ENCODE measurements around the gene LRRC27.

The LRRC27 gene

DNA sequence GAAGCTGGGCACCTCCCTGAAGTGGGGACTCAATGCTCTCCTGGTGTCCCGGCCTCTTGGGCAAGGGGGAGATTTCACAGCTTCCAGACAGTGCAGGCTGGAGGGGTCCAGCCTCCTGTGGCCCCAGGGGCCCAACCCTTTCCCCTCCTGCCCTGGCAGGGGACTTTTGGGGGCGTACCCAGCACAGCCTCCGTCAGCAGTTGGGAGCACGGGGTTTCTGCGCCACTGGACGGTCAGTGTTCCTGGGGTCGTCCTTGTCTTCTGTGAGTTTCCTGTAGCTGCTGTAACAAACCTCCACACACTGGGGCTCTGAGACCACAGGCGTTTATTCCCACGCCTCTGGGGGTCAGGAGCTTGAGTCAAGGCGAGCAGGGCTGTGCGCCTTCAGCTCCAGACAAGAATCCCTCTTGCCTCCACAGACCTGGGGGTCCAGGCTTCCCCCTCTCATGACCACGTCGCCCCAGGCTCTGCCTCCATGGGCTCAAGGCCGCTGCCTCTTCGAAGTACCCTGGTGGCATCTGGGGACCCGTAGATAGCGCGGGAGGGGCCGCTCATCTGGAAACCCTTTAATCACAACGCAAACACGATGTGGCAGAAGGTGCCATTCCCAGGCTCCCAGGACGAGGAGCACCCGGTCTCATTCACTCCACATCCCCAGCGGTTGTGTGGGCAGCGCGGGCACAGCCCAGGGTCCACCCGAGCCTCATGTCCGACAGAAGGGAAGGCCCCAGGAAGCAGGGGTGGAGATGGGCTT, 79.0 kb downstream of the LRRC27 start:
- TF ChIP-seq, protein P1, sequence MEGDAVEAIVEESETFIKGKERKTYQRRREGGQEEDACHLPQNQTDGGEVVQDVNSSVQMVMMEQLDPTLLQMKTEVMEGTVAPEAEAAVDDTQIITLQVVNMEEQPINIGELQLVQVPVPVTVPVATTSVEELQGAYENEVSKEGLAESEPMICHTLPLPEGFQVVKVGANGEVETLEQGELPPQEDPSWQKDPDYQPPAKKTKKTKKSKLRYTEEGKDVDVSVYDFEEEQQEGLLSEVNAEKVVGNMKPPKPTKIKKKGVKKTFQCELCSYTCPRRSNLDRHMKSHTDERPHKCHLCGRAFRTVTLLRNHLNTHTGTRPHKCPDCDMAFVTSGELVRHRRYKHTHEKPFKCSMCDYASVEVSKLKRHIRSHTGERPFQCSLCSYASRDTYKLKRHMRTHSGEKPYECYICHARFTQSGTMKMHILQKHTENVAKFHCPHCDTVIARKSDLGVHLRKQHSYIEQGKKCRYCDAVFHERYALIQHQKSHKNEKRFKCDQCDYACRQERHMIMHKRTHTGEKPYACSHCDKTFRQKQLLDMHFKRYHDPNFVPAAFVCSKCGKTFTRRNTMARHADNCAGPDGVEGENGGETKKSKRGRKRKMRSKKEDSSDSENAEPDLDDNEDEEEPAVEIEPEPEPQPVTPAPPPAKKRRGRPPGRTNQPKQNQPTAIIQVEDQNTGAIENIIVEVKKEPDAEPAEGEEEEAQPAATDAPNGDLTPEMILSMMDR (IDR thresholded peaks at IDR 0.05) = no peak

DNA sequence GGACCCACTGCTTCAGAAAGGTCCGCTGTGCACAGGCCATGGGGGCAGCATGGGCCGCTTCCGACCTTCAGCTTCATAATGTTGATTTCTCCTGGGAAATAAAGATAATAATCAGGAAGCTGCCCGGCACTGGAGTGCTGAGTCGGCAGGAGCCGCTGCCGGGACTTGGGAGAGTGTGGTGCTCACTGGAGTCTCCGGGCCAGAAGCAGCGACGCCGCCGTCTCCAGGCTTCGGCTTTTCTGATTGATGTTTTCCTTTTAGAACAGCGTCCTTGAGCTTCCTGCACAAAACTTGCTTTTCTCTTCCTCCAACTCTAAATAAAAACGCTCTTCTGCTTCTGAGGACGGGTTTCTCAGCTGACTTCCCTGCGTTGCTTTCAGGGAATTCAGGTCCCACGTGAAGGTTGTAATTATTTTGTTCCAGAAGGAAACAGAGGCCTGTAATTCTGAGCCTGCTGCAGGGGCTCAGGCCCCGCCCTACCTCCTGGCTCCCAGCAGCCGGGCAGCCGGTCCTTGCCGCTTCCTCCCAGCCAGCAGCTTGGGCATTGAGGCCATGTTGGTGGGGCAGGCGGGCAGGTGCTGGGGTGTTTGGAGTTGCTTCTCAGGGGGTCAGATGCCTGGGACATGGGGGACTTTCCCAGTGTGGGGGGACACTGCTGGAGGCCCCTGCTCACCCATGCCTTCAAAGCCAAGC, 79.7 kb downstream of the LRRC27 start:
- TF ChIP-seq, protein P1 (IDR thresholded peaks at IDR 0.05) = no peak

GRCh38 chr10:132412316-132413192, 80.6 kb downstream of the LRRC27 start:
- TF ChIP-seq, protein P1 (IDR thresholded peaks at IDR 0.05) = no peak

DNA sequence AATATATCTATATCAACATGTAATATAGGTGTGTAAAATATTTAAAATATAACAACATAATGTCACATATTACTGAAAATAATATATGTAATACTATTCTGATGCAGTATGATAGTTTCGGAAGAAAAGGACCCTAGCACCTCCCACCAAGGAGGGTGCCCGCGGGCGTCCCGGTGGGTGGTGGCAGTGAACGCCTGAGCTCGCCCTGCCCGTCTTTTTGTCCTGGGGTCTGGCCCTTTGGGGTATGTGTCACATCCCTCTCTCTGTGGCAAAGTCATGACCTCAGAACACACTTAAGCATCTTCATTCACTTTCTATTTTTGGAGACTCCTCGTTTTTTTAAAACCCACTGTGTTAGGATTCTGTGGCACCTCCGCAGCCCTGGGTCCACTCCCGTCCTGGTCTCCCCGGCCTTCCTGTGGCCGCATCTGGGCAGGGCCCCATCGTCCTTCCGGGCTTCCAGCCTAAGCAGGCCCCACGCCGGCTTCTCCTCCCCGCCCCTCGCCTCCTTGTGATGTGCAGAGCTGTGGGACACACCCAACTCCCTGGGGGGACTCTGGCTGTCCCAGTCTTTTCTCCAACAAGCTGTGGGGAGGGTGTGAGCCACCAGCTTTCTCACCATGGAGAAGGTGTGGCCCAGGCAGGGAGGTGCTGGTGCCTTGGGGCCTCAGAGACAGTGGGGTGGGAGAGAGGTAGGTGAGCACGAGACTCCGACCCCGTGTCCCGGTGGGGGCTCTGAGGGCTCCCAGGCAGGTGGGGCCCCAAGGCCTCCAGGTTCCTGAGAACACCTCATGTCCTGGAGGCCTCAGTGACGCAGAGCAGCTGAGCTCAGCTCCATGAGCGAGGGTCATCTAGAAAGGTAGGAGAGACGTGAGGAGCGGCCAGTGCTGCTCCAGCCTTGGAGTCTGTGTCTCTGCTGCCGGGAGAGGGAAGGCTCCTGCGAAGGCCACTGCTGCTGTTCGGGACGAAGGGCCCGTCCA, 81.5 kb downstream of the LRRC27 start:
- TF ChIP-seq, protein P1 (IDR thresholded peaks at IDR 0.05) = no peak

GRCh38 chr10:132414402-132415016, 82.5 kb downstream of the LRRC27 start:
- TF ChIP-seq, protein P1 (IDR thresholded peaks at IDR 0.05) = no peak

DNA sequence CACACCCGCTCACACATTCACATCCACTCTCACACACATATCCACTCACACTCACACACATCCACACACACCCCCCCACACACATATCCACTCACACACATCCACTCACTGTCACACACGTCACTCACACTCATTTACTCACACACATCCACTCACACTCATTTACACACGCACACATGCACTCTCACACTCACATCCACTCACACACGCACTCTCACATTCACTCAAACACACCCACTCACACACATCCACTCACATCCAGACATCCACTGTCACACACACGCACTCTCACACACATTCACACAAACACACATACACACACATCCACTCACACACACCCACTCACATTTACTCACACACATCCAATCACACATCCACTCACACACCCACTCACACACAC, 83.3 kb downstream of the LRRC27 start:
- TF ChIP-seq, protein P1 (IDR thresholded peaks at IDR 0.05) = no peak
